Upper lobe of left lung (tissue), 6 donors: Measurements from ENCODE around the gene NHERF2. TPM values are rescaled to one million over a fixed set of nuclear protein-coding genes. Genes with fewer than 3 reads are reported as not detected.
A peak's percentile ranks its signal among the peaks of the same experiment; 100 is the strongest.

Experiments
- ATAC-seq, 2 donors: fragments of 200-7000 bp; cut with Tn5 transposase; one replicate each; pipeline ENCODE4 v1.9.1; 2022; ENCODE audit warnings: mild to moderate bottlenecking in 2 of 2, moderate library complexity in 2 of 2; ENCODE audit not compliant: low FRiP score in 2 of 2
- DNase-seq, 2 donors: peaks; one replicate each; pipeline ENCODE4 v3.0.0-alpha.2; 2019 to 2020
- H3K27ac ChIP-seq, 4 donors: fragments of 200-600 bp; sonication (generic); one replicate each; pipeline ENCODE4 v1.5.1; 2016 to 2019
- H3K27me3 ChIP-seq, 4 donors: fragments of 200-600 bp; sonication (generic); one replicate each; pipeline ENCODE4 v1.5.1; 2017 to 2019
- H3K36me3 ChIP-seq, 4 donors: fragments of 200-600 bp; sonication (generic); one replicate each; pipeline ENCODE4 v1.5.1; 2016 to 2019
- H3K4me1 ChIP-seq, 4 donors: fragments of 200-600 bp; sonication (generic); one replicate each; pipeline ENCODE4 v1.5.1; 2018 to 2019
- H3K4me3 ChIP-seq, 4 donors: fragments of 200-600 bp; sonication (generic); one replicate each; pipeline ENCODE4 v1.5.1; 2017 to 2019; ENCODE audit warnings: mild to moderate bottlenecking in 2 of 4, moderate library complexity in 1 of 4
- H3K9me3 ChIP-seq, 4 donors: fragments of 200-600 bp; sonication (generic); one replicate each; pipeline ENCODE4 v1.5.1; 2018 to 2019
- CTCF ChIP-seq, 6 experiments: fragments of 450-650 bp in 4 of 6; fragments of 200-600 bp in 2 of 6; sonication (generic) in 2 of 6; IDR thresholded peaks; one replicate each; pipeline ENCODE4 v1.5.1; 2016 to 2019; ENCODE audit warnings: antibody characterized with exemption in 6 of 6
- EP300 ChIP-seq, 4 donors: sonication (generic); formaldehyde crosslinking; IDR thresholded peaks; one replicate each; pipeline ENCODE4 v1.5.1; 2017; ENCODE audit warnings: antibody characterized with exemption in 4 of 4, control low read depth in 2 of 4
- POLR2A ChIP-seq, 4 donors: fragments of 450-650 bp; IDR thresholded peaks; one replicate each; pipeline ENCODE4 v1.5.1; 2016 to 2017; ENCODE audit warnings: antibody characterized with exemption in 4 of 4, mild to moderate bottlenecking in 2 of 4
- POLR2AphosphoS5 ChIP-seq, 2 donors: sonication (generic); formaldehyde crosslinking; IDR thresholded peaks; one replicate each; pipeline ENCODE4 v1.5.1; 2017; ENCODE audit warnings: antibody characterized with exemption in 2 of 2
- WGBS, 2 donors: methylation state at CpG; one replicate each; pipeline ENCODE4 v1.1.5; 2017 to 2018; 5-methylcytosine and 5-hydroxymethylcytosine counted together
- total RNA-seq, 6 donors: library from RNA; depleted of rRNA in 4 of 6; stranded (reverse); fragments of >200 nt in 4 of 6; gene quantifications; one replicate each; pipeline versions ENCODE4 v1.1.0 to v1.2.1, GENCODE V29; 2016 to 2021
- donor health status: DM: no; HTN: no; CAD: no; lungs with moderate emphysema.
- donor health status: DM: no; HTN: yes; CAD: no; lungs with severe emphysema.

The NHERF2 gene
- total RNA-seq, 6 donors from 2014 or later, result 131 to 604 (median 283) TPM

GRCh38 chr16:2019921-2020831 lies 6.5 kb upstream of the NHERF2 start:
- 1 to 2% methylated on average over 22 to 36 of the region's 96 CpGs for WGBS, 2 donors

DNA sequence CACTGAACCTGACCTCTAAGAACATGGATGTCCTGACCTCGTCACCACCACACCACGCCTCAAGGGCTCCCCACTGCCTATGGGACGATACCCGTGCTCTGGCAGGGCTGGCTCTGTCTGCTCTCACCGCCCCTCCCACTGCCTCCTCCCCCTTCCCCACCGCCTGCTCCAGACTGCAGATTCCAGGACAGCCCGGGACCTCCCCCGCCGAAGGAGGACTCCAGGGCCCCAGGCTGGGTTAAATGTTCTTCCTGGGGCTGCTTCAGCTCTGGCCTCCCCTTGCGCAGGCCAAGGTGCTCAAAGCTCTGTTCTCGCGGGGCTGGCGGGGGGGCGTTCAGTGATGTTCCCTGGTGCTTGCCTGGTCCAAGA lies 4.0 kb upstream of the NHERF2 start:
- peak; percentile 32 to 37 for ATAC-seq

More at GRCh38 chr16:2019921-2020831, 6.5 kb upstream of the NHERF2 start:
- Histone ChIP-seq H3K27me3 (peaks cover 0 to 28% (median 19%) of the 10 kb centered on the region in 4 donors), H3K36me3 (no peaks in the 10 kb centered on the region), H3K27ac (no peak overlapping the region), H3K9me3 (no peaks in the 10 kb centered on the region), H3K4me3 (peak overlapping the region in 2 of 4 donors; percentile 2 to 8), H3K4me1 (peaks cover 32 to 54% (median 38%) of the 10 kb centered on the region in 4 donors)
- DNase-seq, result peak in 1 of 2 donors; percentile 86
- no peak for ATAC-seq
- TF ChIP-seq POLR2A (IDR thresholded peaks at IDR 0.05), result no peak
- TF ChIP-seq CTCF (IDR thresholded peaks at IDR 0.05), result peak in 1 of 6 experiments; percentile 6
- TF ChIP-seq EP300 (IDR thresholded peaks at IDR 0.05), result no peak
- no peak for TF ChIP-seq POLR2AphosphoS5 (IDR thresholded peaks at IDR 0.05)

DNA sequence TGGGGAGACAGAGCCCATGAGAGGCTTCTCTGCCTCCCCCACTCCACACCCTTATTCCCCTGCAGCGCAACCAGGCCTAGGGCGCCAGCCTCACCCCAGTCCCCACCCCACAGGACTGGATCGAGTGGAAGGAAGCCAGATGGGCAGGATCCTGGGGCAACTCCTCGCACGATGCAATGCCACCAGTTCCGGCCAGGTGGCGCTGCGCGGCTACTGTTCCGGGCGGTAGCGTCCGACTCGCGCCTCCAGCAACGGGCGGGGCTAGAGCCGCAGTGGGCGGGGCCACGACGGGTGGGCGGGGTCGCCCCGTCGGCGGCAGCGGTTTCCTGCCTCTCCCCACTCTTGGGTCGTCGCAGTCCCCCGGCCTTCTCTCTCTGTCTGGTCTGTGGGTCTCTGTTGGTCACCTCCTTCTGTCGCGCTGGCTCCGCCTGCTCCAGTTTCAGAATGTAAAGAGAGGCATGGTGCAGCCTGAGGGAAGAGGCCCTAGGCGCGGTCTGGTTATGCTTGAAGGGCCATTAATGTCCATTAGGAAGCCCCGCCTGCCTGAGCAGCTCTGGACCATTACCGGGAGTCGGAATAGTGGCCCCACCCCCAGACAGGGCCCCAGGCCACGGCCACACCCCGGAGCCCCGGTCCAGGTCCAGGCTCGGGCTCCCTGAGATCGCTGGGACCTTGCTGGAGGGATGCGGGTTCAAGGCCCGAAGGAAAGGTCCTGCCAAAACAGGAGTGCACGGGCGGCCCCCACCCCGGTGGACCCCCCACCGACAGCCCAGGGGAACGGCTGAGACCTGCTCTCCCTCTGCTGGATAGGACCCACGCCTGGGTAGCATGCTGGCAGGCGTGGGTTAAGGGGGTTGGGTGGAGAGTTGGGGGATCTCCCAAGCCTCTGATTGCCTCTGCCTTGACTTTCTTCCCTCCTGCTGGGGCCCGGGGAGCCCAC lies 3.3 kb upstream of the NHERF2 start:
- DNase-seq (peak; percentile 96 to 100), ATAC-seq (peak; percentile 97)
- Histone ChIP-seq H3K4me1 (peaks cover 47 to 76% (median 57%) of the 10 kb centered on the region in 4 donors), H3K27ac (peak overlapping the region; percentile 71 to 95 (median 84)), H3K27me3 (peaks cover 0 to 28% (median 19%) of the 10 kb centered on the region in 4 donors), H3K9me3 (no peaks in the 10 kb centered on the region), H3K4me3 (peak overlapping the region in 3 of 4 donors; percentile 39 to 47 (median 43)), H3K36me3 (no peaks in the 10 kb centered on the region)
- TF ChIP-seq CTCF (IDR thresholded peaks at IDR 0.05) (peak; percentile 99 to 100 (median 99)), POLR2A (IDR thresholded peaks at IDR 0.05) (peak in 2 of 4 donors; percentile 49 to 65), POLR2AphosphoS5 (IDR thresholded peaks at IDR 0.05) (peak; percentile 67 to 73), EP300 (IDR thresholded peaks at IDR 0.05) (no peak)
- WGBS, 2 donors, result 12 to 50% methylated on average over 1 to 50 of the region's 53 CpGs

More for the DNA sequence above, 4.0 kb upstream of the NHERF2 start:
- WGBS, 2 donors, result 0 to 4% methylated on average over 10 to 12 of the region's 14 CpGs
- Histone ChIP-seq H3K4me1 (peaks cover 44 to 70% (median 53%) of the 10 kb centered on the region in 4 donors), H3K36me3 (no peaks in the 10 kb centered on the region), H3K9me3 (no peaks in the 10 kb centered on the region), H3K4me3 (peak overlapping the region in 3 of 4 donors; percentile 39 to 47 (median 43)), H3K27me3 (peaks cover 0 to 28% (median 19%) of the 10 kb centered on the region in 4 donors), H3K27ac (peak overlapping the region in 2 of 4 donors; percentile 80 to 95)
- TF ChIP-seq EP300 (IDR thresholded peaks at IDR 0.05), result no peak
- no peak for TF ChIP-seq POLR2AphosphoS5 (IDR thresholded peaks at IDR 0.05)
- no peak for TF ChIP-seq CTCF (IDR thresholded peaks at IDR 0.05)
- TF ChIP-seq POLR2A (IDR thresholded peaks at IDR 0.05), result no peak
- DNase-seq, result no peak

DNA sequence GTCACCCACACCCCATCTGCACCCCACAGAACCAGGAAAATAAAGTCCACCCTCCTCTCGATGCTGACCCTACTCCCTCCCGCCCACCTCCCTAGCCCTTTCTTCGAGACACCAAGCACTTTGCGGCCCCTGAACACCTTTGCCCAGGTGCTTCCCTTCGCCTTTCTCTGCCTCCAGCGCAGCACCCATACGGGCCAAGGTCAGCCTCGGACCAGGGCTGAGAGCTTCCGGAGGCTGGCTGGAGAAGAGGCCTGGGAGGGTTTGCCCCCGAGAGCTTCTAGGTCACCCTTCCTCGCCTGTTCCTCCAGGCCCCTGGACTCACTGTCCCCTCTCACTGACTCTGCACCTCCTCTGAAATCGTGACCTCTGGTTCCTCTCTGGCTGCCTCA lies 2.7 kb upstream of the NHERF2 start:
- TF ChIP-seq POLR2A (IDR thresholded peaks at IDR 0.05) (no peak), EP300 (IDR thresholded peaks at IDR 0.05) (no peak), CTCF (IDR thresholded peaks at IDR 0.05) (no peak), POLR2AphosphoS5 (IDR thresholded peaks at IDR 0.05) (no peak)
- Histone ChIP-seq H3K27me3 (peaks cover 0 to 27% (median 18%) of the 10 kb centered on the region in 4 donors), H3K36me3 (no peaks in the 10 kb centered on the region), H3K27ac (peak overlapping the region; percentile 71 to 95 (median 84)), H3K4me3 (peak overlapping the region in 3 of 4 donors; percentile 39 to 47 (median 43)), H3K9me3 (no peaks in the 10 kb centered on the region), H3K4me1 (peaks cover 54 to 82% (median 61%) of the 10 kb centered on the region in 4 donors)
- ATAC-seq (no peak), DNase-seq (no peak)
- WGBS, 2 donors, result 76% methylated on average over 9 to 11 of the region's 12 CpGs
